Stimulated activated CD8-positive, alpha-beta memory T cell treated with anti-CD3 and anti-CD28 coated beads, Interleukin-15, amount 100 ng/mL, for 4 hours (primary cell): ENCODE measurements around the gene RASSF8.
"Not testable (repeated sequence)": the region's sequence is repeated elsewhere in the genome, so short reads cannot be mapped to it uniquely, and the experiment has no call there.

ENCODE experiments used
- DNase-seq, 2 donors: peaks; one replicate each; pipeline ENCODE4 v3.0.0-alpha.2; 2020; ENCODE audit warnings: low read depth in 2 of 2

The RASSF8 gene

GRCh38 chr12:26029736-26030022, 71.2 kb downstream of the RASSF8 start:
- DNase-seq, result no peak

DNA sequence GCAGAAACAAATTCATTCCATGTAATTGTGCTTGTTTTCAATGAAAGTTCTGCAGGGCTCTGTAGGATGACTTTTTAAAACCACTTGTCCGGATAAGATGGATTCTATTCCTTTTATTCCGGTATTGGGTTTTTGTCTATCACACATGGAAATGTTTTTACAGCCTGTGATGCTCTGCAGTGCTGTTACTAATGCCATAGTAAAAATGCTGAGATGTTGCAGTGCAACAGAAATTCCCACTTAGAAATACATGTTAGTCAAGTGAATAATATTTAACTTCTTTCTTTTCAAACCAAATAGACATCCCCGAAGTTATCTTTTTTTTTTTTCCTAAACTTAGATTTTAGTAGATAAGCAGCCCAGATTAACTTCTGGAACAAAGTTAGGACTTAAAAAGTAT, 71.9 kb downstream of the RASSF8 start:
- DNase-seq, result no peak

DNA sequence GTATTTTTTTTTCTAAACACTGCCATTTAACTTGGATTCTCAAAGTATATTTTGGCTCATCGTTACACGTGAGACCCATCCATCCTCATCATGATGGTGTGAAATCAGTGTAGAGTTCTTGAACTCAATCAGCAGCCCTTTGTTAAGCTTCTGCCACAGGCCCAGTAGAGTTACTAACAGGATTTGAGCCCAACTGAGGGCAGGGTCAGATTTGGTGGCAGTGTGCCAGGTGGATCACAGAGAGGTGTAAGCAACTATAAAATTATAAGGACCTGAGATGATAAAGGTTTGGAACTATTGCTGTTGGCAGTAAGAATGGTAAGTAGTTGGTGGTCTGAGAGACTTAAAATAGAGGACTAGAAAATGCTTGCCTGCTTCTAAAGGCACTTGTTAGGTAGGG, 72.8 kb downstream of the RASSF8 start:
- DNase-seq, result no peak

DNA sequence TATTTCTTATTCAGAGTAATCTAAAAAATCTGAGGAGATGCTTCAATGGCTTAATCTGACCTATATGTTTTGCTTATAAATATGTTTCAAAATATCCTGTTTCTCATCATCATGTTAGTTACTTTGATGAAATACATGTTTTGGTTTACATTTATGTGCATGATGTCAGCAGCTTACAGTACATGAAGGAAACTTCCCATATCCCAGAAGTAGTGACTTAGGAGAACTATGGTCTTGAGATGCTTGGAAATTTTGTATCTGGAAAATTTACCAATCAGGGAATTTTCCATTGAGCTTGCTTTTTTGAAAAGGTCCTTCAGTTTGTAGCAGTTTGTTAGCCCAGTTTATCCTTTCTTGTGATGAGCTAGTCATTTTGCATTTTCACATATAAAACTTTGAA, 73.3 kb downstream of the RASSF8 start:
- no peak for DNase-seq

GRCh38 chr12:26032290-26032689, 73.8 kb downstream of the RASSF8 start:
- no peak for DNase-seq

- DNase-seq, result no peak
These were observed 74.3 kb downstream of the RASSF8 start for GRCh38 chr12:26032719-26033241.

DNA sequence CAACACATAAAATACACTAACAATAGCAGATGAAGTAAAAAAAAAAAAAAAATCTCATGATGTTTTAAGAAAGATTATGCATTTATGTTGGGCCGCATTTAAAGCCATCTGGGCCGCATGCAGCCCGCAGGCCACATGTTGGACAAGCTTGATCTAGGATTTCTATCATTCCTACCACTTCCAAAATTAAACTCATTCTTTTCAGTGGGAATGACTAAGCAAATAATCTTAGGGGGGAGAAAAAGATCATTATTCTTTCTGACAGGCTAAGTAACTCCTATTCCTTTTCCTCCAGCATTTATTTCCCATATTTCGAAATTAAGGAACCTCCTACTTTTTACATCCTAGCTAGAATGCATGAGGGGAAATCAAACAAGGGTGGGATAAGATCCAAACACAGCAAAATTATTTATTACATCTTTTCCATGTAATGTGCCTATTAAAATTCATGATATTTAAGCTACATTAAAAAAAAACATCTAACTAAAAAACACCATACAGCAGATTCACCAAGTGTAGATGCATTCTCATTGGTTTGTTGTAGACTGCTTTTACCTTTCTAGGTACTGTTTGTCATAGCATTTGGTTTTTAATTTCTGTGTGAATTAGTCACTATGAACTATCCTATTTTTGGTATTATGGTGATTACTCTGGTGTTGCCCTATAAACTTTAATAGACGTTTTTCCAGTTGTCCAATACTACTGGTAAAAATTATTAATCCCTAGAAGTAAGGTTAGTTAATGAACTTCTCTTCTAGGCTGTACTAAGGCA, 76.1 kb downstream of the RASSF8 start:
- DNase-seq, result no peak

GRCh38 chr12:26036877-26037276, 78.4 kb downstream of the RASSF8 start:
- DNase-seq, result no peak

DNA sequence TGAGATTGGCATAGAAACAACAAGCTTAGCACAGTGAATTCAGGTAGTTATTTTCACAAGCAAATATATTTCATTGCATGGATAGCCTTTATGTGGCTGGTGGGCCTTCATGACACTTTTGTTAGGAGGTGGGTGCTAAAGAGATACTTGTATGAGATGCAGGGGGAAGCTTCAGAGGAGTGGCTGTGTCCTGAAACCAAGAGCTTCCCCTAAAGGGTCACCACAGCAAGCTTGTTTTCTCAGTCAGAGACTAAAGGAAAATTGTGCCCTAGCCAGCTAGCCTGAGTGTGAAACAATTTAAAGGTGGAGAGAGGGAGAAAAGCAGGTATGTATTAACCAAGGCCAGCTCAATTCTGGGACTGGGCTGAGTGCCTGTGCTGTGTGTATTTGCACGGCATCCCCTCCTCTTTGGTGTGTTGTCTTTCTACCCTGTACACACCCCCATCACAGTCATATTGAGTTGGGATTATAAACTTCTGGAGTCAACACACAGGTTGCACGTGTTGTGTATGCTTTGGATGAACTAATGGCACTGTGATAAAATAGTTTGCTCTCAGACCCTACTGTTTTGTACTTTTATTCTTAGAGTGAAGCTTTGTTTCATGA, 79.2 kb downstream of the RASSF8 start:
- DNase-seq, result no peak

- no peak for DNase-seq
These were observed 84.2 kb downstream of the RASSF8 start for GRCh38 chr12:26042645-26043044.

- no peak for DNase-seq
These were observed 84.9 kb downstream of the RASSF8 start for GRCh38 chr12:26043135-26044006.

DNA sequence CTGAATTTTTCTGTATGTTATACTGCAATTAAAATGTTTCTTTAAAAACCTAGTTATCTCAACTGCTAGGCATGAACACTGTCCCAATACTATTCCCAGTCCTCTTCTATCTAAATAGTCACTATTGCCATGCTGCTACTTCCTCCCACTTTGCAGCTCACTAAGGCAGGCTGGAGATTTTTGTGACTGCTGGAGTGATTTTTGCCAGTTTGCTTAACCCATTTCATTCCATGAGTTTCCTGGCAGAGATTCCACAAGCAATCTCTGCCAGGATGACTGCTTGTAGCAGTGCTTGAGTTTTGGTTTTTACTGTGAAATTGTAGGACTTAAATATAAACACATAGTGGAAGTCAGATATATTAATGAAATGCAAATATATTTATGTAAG, 85.5 kb downstream of the RASSF8 start:
- no peak for DNase-seq

DNA sequence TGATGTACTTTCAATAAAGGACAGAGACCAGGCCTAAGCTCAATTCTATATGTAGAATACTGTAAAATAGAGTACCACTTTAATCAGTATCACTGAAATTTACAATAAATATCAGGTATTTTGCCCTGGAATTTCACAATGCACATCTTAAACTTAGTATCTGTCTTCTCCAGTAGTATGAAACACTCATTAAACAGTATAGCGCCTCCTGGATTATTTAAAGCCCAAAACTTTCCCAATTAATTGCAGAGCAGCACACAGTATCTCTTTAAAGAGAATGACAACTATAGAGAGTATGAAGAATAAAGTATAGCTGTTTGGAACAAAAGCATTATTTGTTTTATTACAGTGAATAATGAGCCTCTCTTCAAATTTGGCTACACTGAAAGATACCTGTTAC, 86.1 kb downstream of the RASSF8 start:
- DNase-seq, result no peak

DNA sequence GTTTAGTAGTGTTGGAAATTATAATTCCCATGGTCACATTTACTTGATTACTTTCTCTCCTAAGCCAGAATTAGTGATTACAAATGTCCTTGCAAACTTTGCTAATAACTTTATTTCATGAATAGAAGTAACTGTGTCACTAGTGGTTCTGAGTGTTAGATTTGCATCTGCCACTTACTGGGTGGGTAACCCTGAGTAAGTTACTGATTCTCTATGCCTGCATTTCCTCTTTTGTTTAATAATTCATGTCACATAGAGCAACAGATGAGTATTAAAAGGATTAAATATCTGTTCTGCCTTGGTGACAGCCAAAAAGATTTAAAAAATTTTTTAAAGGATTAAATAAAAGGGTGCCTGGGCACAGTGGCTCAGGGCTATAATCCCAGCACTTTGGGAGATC, 87.7 kb downstream of the RASSF8 start:
- no peak for DNase-seq

DNA sequence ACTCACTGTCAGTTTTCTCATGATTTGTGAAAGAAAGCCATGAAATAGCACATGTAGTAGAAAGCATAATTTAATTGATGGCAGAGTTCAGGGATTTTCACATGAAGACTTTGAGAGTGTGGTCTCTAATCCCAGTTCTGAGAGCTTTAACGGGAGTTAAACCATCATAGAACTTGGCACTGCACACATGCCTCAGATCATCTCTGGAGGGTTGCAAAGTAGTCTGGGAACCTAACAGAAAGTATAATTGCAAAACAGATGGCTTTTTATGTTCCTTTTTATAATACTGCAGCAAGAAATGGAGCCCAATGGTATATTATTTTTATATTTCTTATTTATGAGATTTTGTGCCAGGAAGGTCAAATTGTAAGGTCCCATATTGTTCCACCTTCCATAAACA, 88.4 kb downstream of the RASSF8 start:
- DNase-seq, result no peak

GRCh38 chr12:26047401-26048226, 89.1 kb downstream of the RASSF8 start:
- no peak for DNase-seq

GRCh38 chr12:26052652-26053051, 94.2 kb downstream of the RASSF8 start:
- DNase-seq, result no peak

DNA sequence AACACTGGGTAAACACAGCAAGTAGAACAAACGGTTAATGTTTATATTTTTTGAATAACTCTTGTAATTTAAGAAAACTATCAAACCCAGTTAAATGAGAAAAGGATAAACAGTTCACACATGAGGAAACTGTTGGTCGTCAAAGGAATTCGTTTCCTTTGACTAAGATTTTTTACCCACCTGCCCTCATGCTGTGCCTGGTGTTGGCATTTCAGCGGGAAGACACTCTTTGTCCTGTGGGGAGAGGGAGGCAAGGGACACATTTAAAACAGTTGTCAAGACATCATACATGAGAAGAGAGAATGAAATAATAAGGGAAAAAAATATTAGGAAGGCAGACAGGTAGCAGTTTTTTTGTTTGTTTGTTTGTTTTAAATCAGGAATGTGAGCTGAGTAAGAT, 95.9 kb downstream of the RASSF8 start:
- no peak for DNase-seq

DNA sequence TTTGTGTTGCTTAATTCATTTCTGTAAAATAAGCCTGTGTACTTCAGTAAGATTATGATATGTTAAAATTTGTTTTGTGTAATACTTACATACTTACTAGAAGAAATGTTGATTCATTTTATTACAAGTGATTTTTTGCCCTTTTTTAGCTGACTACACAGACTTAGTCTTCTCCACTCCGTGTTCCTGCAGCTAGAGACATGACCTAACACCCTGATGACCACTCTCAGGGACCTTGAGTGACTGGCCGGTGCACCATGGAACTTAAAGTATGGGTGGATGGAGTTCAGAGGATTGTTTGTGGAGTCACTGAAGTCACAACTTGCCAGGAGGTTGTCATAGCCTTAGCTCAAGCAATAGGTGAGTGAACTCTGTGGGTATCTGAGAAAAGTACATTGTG, 96.6 kb downstream of the RASSF8 start:
- DNase-seq, result no peak

GRCh38 chr12:26056335-26056734, 97.9 kb downstream of the RASSF8 start:
- DNase-seq, result no peak

DNA sequence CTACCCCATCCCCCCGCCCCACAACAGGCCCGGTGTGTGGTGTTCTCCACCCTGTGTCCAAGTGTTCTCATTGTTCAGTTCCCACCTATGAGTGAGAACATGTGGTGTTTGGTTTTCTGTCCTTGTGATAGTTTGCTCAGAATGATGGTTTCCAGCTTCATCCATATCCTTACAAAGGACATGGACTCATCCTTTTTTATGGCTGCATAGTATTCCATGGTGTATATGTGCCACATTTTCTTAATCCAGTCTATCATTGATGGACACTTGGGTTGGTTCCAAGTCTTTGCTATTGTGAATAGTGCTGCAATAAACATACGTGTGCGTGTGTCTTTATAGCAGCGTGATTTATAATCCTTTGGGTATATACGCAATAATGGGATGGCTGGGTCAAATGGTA, 98.8 kb downstream of the RASSF8 start:
- DNase-seq, result not testable (repeated sequence)

DNA sequence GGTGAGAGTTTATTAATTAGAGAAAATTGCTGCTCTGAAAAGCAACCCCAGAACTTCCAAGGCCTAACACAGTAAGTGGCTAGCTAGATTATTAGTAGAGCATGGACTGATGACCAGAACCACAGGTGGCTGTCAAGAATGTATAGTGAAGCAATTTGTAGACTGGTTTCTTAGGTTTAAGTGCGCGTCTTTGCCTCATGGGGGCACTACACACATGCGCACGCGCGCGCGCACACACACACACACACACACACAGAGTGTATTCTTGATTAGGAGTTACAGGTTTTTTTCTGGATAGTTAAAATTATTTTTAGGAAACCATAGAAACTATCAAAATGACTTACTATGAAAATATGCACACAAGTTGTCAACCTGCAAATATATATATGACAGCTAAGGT, 99.8 kb downstream of the RASSF8 start:
- no peak for DNase-seq
